Stimulated activated naive B cell treated with anti-CD40 and anti-IgM and Interleukin-4, amounts not matched to agents 10 μg/mL and 1 μg/mL and 100 μg/mL, for 72 hours (primary cell): ENCODE data around the gene PUM1.
"Not testable (repeated sequence)": the region's sequence is repeated elsewhere in the genome, so short reads cannot be mapped to it uniquely, and the experiment has no call there.

Experiments used
- ATAC-seq, 2 donors: fragments of 150-1000 bp; cut with Tn5 transposase; replicated peaks; 2 replicates each; pipeline ENCODE4 v1.10.0; 2021; ENCODE audit warnings: moderate library complexity in 1 of 2
- DNase-seq: peaks from one replicate; pipeline ENCODE4 v3.0.0; 2021
- H3K27ac Mint-ChIP-seq: one replicate; pipeline ENCODE4 v1.8.0; 2022; ENCODE audit warnings: mild to moderate bottlenecking, mixed read lengths
- H3K27me3 Mint-ChIP-seq, 2 donors: one replicate each; pipeline ENCODE4 v1.8.0; 2022; ENCODE audit warnings: mixed read lengths in 2 of 2
- H3K36me3 Mint-ChIP-seq, 2 donors: one replicate each; pipeline ENCODE4 v1.8.0; 2022; ENCODE audit warnings: mixed read lengths in 2 of 2, mild to moderate bottlenecking in 1 of 2
- H3K4me1 Mint-ChIP-seq, 2 donors: one replicate each; pipeline ENCODE4 v1.8.0; 2022; ENCODE audit warnings: mixed read lengths in 2 of 2, mild to moderate bottlenecking in 1 of 2
- H3K4me3 Mint-ChIP-seq, 2 donors: one replicate each; pipeline ENCODE4 v1.8.0; 2022; ENCODE audit warnings: mild to moderate bottlenecking in 2 of 2, mixed read lengths in 2 of 2, moderate library complexity in 1 of 2
- H3K9me3 Mint-ChIP-seq, 2 donors: one replicate each; pipeline ENCODE4 v1.8.0; 2022; ENCODE audit warnings: mixed read lengths in 2 of 2, mild to moderate bottlenecking in 1 of 2

Gene PUM1

GRCh38 chr1:30947212-30947611 lies 118.3 kb downstream of the PUM1 start:
- peaks cover 10 to 18% of the 10 kb centered on the region in 2 donors for H3K4me1 Mint-ChIP-seq
- H3K9me3 Mint-ChIP-seq = no peaks in the 10 kb centered on the region
- peaks cover 45 to 61% of the 10 kb centered on the region in 2 donors for H3K36me3 Mint-ChIP-seq
- no peak overlapping the region for H3K4me3 Mint-ChIP-seq
- DNase-seq = no peak
- ATAC-seq = no peak
- no peak overlapping the region for H3K27ac Mint-ChIP-seq
- H3K27me3 Mint-ChIP-seq = no peaks in the 10 kb centered on the region

- H3K27me3 Mint-ChIP-seq = no peaks in the 10 kb centered on the region
- no peak overlapping the region for H3K27ac Mint-ChIP-seq
- no peak overlapping the region for H3K4me3 Mint-ChIP-seq
- DNase-seq (no peak), ATAC-seq (no peak)
- no peaks in the 10 kb centered on the region for H3K9me3 Mint-ChIP-seq
- H3K36me3 Mint-ChIP-seq = peaks cover 36 to 45% of the 10 kb centered on the region in 2 donors
- H3K4me1 Mint-ChIP-seq = no peaks in the 10 kb centered on the region
These were observed 123.1 kb downstream of the PUM1 start for GRCh38 chr1:30942326-30942963.

- no peak for ATAC-seq
- Mint-ChIP-seq H3K27ac (no peak overlapping the region), H3K4me1 (peaks cover 9 to 12% of the 10 kb centered on the region in 2 donors), H3K27me3 (no peaks in the 10 kb centered on the region), H3K4me3 (no peak overlapping the region), H3K36me3 (peaks cover 40 to 52% of the 10 kb centered on the region in 2 donors), H3K9me3 (no peaks in the 10 kb centered on the region)
- DNase-seq = no peak
These were observed 125.0 kb downstream of the PUM1 start for GRCh38 chr1:30940541-30940940.

GRCh38 chr1:30936541-30937171 lies 128.9 kb downstream of the PUM1 start:
- no peak overlapping the region for H3K4me3 Mint-ChIP-seq
- H3K27me3 Mint-ChIP-seq = no peaks in the 10 kb centered on the region
- peaks cover 40 to 58% of the 10 kb centered on the region in 2 donors for H3K36me3 Mint-ChIP-seq
- peak overlapping the region; percentile 47 for H3K27ac Mint-ChIP-seq
- no peak for ATAC-seq
- H3K9me3 Mint-ChIP-seq = no peaks in the 10 kb centered on the region
- DNase-seq = no peak
- H3K4me1 Mint-ChIP-seq = peaks cover 21 to 36% of the 10 kb centered on the region in 2 donors

- Mint-ChIP-seq H3K4me1 (peaks cover 21 to 36% of the 10 kb centered on the region in 2 donors), H3K36me3 (peaks cover 44 to 62% of the 10 kb centered on the region in 2 donors)
- not testable (repeated sequence) for H3K9me3 Mint-ChIP-seq, DNase-seq, H3K27me3 Mint-ChIP-seq, H3K27ac Mint-ChIP-seq, H3K4me3 Mint-ChIP-seq
- ATAC-seq = peak; percentile 68 to 79
These were observed 129.8 kb downstream of the PUM1 start for GRCh38 chr1:30935758-30936157.

- no peaks in the 10 kb centered on the region for H3K27me3 Mint-ChIP-seq
- H3K27ac Mint-ChIP-seq = peak overlapping the region; percentile 37
- ATAC-seq = no peak
- H3K4me3 Mint-ChIP-seq = peak overlapping the region in 1 of 2 donors; percentile 10
- no peak for DNase-seq
- H3K36me3 Mint-ChIP-seq = peaks cover 46 to 59% of the 10 kb centered on the region in 2 donors
- peaks cover 24 to 36% of the 10 kb centered on the region in 2 donors for H3K4me1 Mint-ChIP-seq
- H3K9me3 Mint-ChIP-seq = no peaks in the 10 kb centered on the region
These were observed 130.9 kb downstream of the PUM1 start for GRCh38 chr1:30934613-30935012.

GRCh38 chr1:30933874-30934252 lies 131.7 kb downstream of the PUM1 start:
- no peak overlapping the region for H3K4me3 Mint-ChIP-seq

GRCh38 chr1:30930631-30931173 lies 134.8 kb downstream of the PUM1 start:
- no peaks in the 10 kb centered on the region for H3K9me3 Mint-ChIP-seq
- peak overlapping the region; percentile 68 for H3K27ac Mint-ChIP-seq
- no peak for DNase-seq
- no peak overlapping the region for H3K4me3 Mint-ChIP-seq
- H3K36me3 Mint-ChIP-seq = peaks cover 24 to 36% of the 10 kb centered on the region in 2 donors
- peaks cover 15 to 24% of the 10 kb centered on the region in 2 donors for H3K4me1 Mint-ChIP-seq
- ATAC-seq = no peak
- no peaks in the 10 kb centered on the region for H3K27me3 Mint-ChIP-seq

More at GRCh38 chr1:30933874-30934252, 131.7 kb downstream of the PUM1 start:
- no peaks in the 10 kb centered on the region for H3K27me3 Mint-ChIP-seq
- H3K9me3 Mint-ChIP-seq = no peaks in the 10 kb centered on the region
- ATAC-seq (no peak), DNase-seq (no peak)
- H3K27ac Mint-ChIP-seq = peak overlapping the region; percentile 81
- peaks cover 24 to 36% of the 10 kb centered on the region in 2 donors for H3K4me1 Mint-ChIP-seq
- peaks cover 39 to 51% of the 10 kb centered on the region in 2 donors for H3K36me3 Mint-ChIP-seq

- no peak overlapping the region for H3K4me3 Mint-ChIP-seq
- H3K27ac Mint-ChIP-seq = peak overlapping the region; percentile 84
- no peak for DNase-seq
- no peaks in the 10 kb centered on the region for H3K9me3 Mint-ChIP-seq
- no peaks in the 10 kb centered on the region for H3K27me3 Mint-ChIP-seq
- H3K4me1 Mint-ChIP-seq = peaks cover 11 to 20% of the 10 kb centered on the region in 2 donors
- ATAC-seq = peak; percentile 11 to 26
- peaks cover 20 to 30% of the 10 kb centered on the region in 2 donors for H3K36me3 Mint-ChIP-seq
These were observed 135.5 kb downstream of the PUM1 start for GRCh38 chr1:30929944-30930525.

- H3K27me3 Mint-ChIP-seq = no peaks in the 10 kb centered on the region
- DNase-seq (peak; percentile 38), ATAC-seq (peak; percentile 74 to 77)
- no peaks in the 10 kb centered on the region for H3K9me3 Mint-ChIP-seq
- H3K27ac Mint-ChIP-seq = peak overlapping the region; percentile 84
- H3K36me3 Mint-ChIP-seq = peaks cover 14 to 23% of the 10 kb centered on the region in 2 donors
- peaks cover 5 to 13% of the 10 kb centered on the region in 2 donors for H3K4me1 Mint-ChIP-seq
- no peak overlapping the region for H3K4me3 Mint-ChIP-seq
These were observed 136.2 kb downstream of the PUM1 start for GRCh38 chr1:30929135-30929889.

- Mint-ChIP-seq H3K4me1 (peaks cover 2 to 8% of the 10 kb centered on the region in 2 donors), H3K4me3 (no peak overlapping the region)
These were observed 136.8 kb downstream of the PUM1 start for GRCh38 chr1:30928789-30929134.

GRCh38 chr1:30928171-30928570 lies 137.3 kb downstream of the PUM1 start:
- Mint-ChIP-seq H3K4me3 (no peak overlapping the region), H3K27ac (no peak overlapping the region), H3K9me3 (no peaks in the 10 kb centered on the region), H3K36me3 (peaks cover 8 to 12% of the 10 kb centered on the region in 2 donors), H3K27me3 (no peaks in the 10 kb centered on the region), H3K4me1 (peaks cover 2 to 3% of the 10 kb centered on the region in 2 donors)
- no peak for DNase-seq
- no peak for ATAC-seq

More at GRCh38 chr1:30928789-30929134, 136.8 kb downstream of the PUM1 start:
- H3K27ac Mint-ChIP-seq = no peak overlapping the region
- peaks cover 8 to 18% of the 10 kb centered on the region in 2 donors for H3K36me3 Mint-ChIP-seq
- H3K9me3 Mint-ChIP-seq = no peaks in the 10 kb centered on the region
- ATAC-seq (no peak), DNase-seq (no peak)
- H3K27me3 Mint-ChIP-seq = no peaks in the 10 kb centered on the region

GRCh38 chr1:30927448-30927847 lies 138.1 kb downstream of the PUM1 start:
- H3K27ac Mint-ChIP-seq = no peak overlapping the region
- ATAC-seq (no peak), DNase-seq (no peak)
- H3K27me3 Mint-ChIP-seq = no peaks in the 10 kb centered on the region
- H3K4me1 Mint-ChIP-seq = peaks cover 0 to 2% of the 10 kb centered on the region in 2 donors
- H3K9me3 Mint-ChIP-seq = no peaks in the 10 kb centered on the region
- H3K36me3 Mint-ChIP-seq = peaks cover 6 to 7% of the 10 kb centered on the region in 2 donors
- no peak overlapping the region for H3K4me3 Mint-ChIP-seq

GRCh38 chr1:30923597-30923996 lies 141.9 kb downstream of the PUM1 start:
- Mint-ChIP-seq H3K27ac (no peak overlapping the region), H3K4me3 (no peak overlapping the region), H3K4me1 (no peaks in the 10 kb centered on the region), H3K9me3 (no peaks in the 10 kb centered on the region), H3K36me3 (no peaks in the 10 kb centered on the region), H3K27me3 (peaks cover 0 to 7% of the 10 kb centered on the region in 2 donors)
- no peak for DNase-seq
- no peak for ATAC-seq
